Activated CD8-positive, alpha-beta memory T cell treated with anti-CD3 and anti-CD28 coated beads for 36 hours (primary cell): ENCODE results near the gene ARMC7. TPM values are rescaled to one million over a fixed set of nuclear protein-coding genes. Genes with fewer than 3 reads are reported as not detected.

ENCODE experiments used
- CTCF ChIA-PET: fragments of 350-600 bp; sonication (Branson Sonifier 250); formaldehyde crosslinking; loops from one replicate; lab custom pipeline; 2021; ENCODE audit warnings: antibody characterized with exemption; lab: Charles Lee
- POLR2A ChIA-PET: fragments of 350-600 bp; sonication (Branson Sonifier 250); formaldehyde crosslinking; loops from one replicate; lab custom pipeline; 2021; ENCODE audit warnings: antibody characterized with exemption; lab: Charles Lee
- total RNA-seq, 2 experiments: library from RNA; stranded (reverse); gene quantifications; one replicate each; pipeline ENCODE4 v1.2.3, GENCODE V29; 2021

ARMC7 gene
- total RNA-seq, 2 experiments from 2014 or later = 10.8 to 11.8 TPM

DNA sequence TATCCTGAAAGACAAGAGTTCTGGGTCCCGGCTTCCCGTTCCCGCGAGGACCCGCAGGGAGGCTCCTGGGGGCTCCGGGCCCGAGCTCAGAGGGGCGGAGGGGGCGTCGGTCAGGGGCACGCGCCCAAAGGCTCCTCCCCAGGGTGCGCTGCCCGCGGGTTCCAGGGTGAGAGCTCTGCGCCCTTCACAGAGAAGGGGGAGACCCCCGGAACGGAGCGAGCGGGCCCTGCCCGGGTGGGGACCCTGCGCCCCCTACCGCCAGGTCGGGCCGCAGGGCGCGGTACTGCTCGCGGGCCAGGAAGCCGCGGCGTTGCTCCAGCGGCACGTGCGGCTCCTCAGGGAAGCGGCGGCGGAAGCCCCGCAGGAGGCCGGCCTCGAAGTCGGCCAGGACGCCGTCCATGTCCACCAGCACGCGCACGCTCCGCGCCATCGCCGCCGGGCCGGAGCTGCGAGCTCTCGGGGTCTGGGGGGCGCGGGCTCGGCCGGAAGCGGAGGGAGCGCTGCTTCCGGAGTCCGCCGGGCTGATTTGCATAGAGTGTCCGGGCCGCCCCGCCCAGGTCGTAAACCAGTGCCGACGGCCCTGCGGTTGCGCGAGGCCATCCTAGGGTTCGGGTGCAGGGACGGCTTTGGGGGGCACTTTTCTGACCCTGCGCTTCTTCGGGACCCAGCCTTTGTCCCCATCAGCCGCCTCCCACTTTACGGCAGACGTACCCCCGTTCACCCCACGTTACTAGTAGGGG lies 21.7 kb downstream of the ARMC7 start, which contains the start of gene NT5C:
TSS of gene NT5C (minus strand) at position 465 of the 740 bp plus-strand sequence. CDS start at position 430, 35 bp downstream.
- ChIA-PET POLR2A (interaction anchor here (0.5 to 2.3 kb wide), 10 partner anchors 9 to 158 kb away, joined by 3 to 15 read pairs (median 3); partner anchors contain the start of genes GGA3 and SLC25A19), CTCF (interaction anchor here (0.6 to 3.1 kb wide), 23 partner anchors 10 to 203 kb away, joined by 3 to 31 read pairs (median 4); partner anchors contain the start of genes ARMC7, CDR2L, MIF4GD and NUP85)

DNA sequence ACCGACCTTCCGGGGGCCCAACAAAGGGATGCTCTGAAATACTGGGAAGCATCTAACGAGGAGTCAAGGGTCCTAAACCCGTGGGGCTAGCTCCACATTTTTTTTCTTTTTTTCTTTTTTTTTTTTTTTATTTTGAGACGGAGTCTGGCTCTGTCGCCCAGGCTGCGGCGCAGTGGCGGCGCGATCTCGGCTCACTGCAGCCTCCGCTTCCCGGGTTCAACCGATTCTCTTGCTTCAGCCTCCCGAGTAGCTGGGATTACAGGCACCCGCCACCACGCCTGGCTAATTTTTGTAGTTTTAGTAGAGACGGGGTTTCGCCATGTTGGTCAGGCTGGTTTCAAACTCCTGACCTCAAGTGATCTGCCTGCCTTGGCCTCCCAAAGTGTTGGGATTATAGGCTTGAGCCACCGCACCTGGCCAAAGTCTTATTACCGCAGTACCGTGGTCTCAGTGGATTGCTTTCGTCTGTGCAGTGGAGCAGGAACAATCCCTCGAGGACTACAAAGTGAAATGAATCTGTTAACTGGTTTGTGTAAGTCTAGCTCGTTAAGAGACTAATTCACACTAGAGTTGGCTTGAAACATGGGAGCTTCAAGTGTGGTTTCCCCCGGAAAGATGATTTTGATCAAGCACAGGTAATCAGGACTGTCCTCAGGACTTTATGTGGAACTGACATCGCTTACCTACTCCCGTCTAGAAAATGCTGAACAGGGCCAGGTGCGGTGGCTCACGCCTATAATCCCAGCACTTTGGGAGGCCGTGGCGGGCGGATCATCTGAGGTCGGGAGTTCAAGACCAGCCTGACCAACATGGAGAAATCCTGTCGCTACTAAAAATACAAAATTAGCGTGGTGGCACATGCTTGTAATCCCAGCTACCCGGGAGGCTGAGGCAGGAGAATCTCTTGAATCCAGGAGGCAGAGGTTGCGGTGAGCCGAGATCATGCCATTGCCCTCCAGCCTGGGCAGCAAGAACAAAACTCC lies 22.5 kb downstream of the ARMC7 start:
- ChIA-PET CTCF (interaction anchor here (0.6 to 3.1 kb wide), 14 partner anchors 9 to 203 kb away, joined by 3 to 31 read pairs (median 4); partner anchors contain the start of genes ARMC7 and NUP85), POLR2A (interaction anchor here (0.5 to 2.3 kb wide), 8 partner anchors 10 to 631 kb away, joined by 3 to 15 read pairs (median 3); partner anchors contain the start of genes GGA3 and SLC25A19)

DNA sequence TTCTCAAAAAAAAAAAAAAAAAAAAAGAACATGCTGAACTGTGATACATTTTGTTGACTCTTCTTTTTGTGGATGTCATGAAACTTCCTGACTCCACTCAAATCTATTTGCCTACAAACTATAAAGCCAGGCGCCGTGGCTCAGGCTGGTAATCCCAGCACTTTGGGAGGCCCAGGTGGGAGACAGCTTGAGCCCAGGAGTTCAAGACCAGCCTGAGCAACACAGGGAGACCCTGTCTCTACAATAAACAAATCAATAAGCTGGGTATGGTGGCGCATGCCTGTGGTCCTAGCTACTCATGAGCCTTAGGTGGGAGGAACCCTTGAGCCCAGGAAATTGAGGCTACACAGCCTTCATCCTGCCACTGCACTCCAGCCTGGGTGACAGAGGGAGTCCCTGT lies 23.2 kb downstream of the ARMC7 start:
- POLR2A ChIA-PET = interaction anchor here (0.7 kb wide), 1 partner anchor 630 kb away, joined by 8 read pairs; no protein-coding TSS in a partner anchor
- CTCF ChIA-PET = interaction anchor here (0.7 to 1.7 kb wide), 3 partner anchors 19 to 66 kb away, joined by 3 to 4 read pairs (median 4); no protein-coding TSS in a partner anchor

DNA sequence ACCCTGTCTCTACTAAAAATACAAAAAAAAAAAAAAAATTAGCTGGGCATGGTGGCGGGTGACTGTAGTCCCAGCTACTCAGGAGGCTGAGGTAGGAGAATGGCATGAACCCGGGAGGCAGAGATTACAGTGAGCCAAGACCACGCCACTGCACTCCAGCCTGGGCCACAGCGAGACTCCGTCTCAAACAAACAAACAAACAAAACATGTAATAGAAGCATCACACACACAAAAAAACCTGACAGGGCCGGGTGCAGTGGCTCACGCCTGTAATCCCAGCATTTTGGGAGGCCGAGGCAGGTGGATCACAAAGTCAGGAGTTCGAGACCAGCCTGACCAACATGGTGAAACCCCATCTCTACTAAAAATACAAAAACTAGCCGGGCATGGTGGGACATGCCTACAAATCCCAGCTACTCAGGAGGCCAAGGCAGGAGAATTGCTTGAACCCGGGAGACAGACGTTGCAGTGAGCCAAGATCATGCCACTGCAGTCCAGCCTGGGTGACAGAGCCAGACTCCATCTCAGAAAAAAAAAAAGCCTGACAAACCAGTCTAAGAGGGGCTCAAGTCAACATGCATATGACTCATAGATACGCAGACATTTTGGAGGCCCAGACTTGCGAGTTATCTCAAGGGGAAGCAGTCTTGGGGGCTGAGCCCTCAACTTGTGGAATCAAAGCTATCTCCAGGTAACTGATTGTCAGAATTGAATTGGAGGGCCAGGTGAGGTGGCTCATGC lies 24.0 kb downstream of the ARMC7 start:
- CTCF ChIA-PET = interaction anchor here (0.7 to 1.7 kb wide), 3 partner anchors 16 to 54 kb away, joined by 3 to 4 read pairs (median 3); no protein-coding TSS in a partner anchor
- POLR2A ChIA-PET = interaction anchor here (0.7 to 1.0 kb wide), 2 partner anchors 20 to 100 kb away, joined by 3 to 4 read pairs; no protein-coding TSS in a partner anchor

DNA sequence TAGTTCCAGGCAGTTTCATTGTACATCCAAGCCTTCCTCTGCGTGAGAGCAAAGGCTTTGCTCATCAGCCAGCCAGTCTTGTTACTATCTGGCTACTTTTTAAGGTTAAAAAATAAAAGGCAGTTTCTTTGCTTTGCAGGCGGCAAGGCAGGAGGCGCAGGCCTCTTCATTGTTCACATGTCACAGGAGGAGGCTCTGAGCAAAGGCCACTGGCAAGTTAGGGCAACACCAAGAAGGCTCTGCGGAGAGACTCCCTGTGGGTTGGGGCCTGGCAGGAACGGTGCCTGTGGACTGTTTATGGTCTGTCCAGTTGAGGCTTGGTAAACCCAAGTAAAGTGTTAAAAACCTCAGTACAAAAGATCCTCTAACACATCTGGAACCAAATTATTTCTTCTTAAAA lies 25.7 kb downstream of the ARMC7 start:
- CTCF ChIA-PET = interaction anchor here (0.6 to 0.7 kb wide), 2 partner anchors 35 to 107 kb away, joined by 3 to 4 read pairs; no protein-coding TSS in a partner anchor

DNA sequence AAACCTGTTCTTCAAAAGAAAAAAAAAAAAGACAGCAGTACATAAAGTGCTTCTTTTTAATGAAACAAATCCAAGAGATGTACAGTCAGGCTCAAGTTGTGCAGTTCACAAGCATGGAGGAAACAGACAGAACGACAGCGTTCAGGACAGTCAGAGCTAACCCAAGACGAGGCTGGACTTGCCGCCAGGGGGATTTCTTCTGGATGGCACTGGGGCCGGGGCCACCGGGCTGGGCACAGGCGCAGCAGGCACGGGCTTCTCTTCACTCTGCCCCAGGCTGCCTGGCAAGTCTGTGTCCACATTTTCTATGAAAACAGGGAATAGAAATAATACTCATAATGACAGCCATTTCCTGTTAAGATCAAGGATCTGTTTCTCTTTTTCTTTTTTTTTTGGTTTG lies 26.2 kb downstream of the ARMC7 start:
- POLR2A ChIA-PET = no interaction called here
- CTCF ChIA-PET = interaction anchor here (0.6 to 0.7 kb wide), 2 partner anchors 35 to 106 kb away, joined by 3 to 4 read pairs; no protein-coding TSS in a partner anchor

More for the DNA sequence above, 25.7 kb downstream of the ARMC7 start:
- POLR2A ChIA-PET = no interaction called here

DNA sequence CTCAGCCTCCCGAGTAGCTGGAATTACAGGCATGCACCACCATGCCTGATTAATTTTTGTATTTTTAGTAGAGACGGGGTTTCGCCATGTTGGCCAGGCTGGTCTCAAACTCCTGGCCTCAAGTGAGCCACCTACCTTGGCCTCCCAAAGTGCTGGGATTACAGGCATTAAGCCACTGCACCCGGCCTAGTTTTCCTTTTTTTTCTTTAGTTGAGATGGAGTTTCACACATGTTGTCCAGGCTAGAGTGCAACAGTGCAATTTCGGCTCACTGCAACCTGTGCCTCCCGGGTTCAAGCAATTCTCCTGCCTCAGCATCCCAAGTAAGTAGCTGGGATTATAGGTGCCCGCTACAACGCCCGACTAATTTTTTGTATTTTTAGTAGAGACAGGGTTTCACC lies 28.0 kb downstream of the ARMC7 start:
- ChIA-PET CTCF (interaction anchor here (0.6 to 1.7 kb wide), 3 partner anchors 12 to 79 kb away, joined by 3 read pairs; no protein-coding TSS in a partner anchor), POLR2A (interaction anchor here (0.5 kb wide), 1 partner anchor 113 kb away, joined by 6 read pairs; no protein-coding TSS in a partner anchor)

DNA sequence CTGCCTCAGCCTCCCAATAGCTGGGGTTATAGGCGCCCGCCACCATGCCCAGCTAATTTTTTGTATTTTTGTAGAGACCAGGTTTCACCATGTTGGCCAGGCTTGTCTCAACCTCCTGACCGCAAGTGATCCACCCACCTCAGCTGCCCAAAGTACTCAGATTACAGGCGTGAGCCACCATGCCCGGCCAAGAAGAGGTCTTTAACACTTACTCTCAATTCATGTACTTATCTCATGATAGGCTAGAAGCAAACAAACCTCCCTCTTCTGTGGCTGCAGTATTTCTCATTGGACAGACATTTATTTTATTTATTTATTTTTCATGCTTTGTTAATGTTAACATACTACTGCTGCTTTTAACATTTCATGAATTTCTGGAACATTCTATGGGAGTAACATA lies 28.8 kb downstream of the ARMC7 start:
- ChIA-PET CTCF (interaction anchor here (0.6 to 1.7 kb wide), 2 partner anchors 33 to 78 kb away, joined by 3 read pairs; no protein-coding TSS in a partner anchor), POLR2A (interaction anchor here (0.7 kb wide), 1 partner anchor 13 kb away, joined by 3 read pairs; no protein-coding TSS in a partner anchor)

DNA sequence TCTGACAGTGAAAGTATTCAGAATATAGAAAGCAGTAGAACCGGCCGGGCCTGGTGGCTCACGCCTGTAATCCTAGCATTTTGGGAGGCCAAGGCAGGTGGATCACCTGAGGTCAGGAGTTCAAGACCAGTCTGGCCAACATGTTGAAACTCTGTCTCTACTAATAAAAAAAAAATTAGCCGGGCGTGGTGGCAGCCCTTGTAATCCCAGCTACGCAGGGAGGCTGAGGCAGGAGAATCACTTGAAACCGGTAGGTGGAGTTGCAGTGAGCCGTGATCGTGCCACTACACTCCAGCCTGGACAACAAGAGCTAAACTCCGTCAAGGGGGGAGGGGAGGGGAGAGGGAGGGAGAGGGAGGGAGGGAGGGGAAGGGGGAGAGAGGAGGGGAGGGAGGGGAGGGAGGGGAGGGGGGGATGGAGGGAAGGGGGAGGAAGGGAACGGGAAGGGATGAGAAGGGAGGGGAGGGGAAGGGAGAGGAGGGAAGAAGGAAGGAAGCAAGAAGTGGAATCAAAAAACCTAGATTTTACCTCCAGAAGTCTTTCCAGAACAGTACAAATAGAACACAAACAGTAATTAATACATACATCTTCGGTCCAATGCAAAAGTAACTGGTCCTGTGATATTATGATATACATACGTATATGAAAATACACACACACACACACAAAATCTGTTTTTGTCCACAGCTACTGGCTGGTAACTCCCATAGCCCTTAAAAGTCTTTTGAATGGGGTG lies 32.6 kb downstream of the ARMC7 start:
- ChIA-PET CTCF (interaction anchor here (2.2 kb wide), 1 partner anchor 11 kb away, joined by 9 read pairs; the partner anchor contains the start of gene NT5C), POLR2A (no interaction called here)

DNA sequence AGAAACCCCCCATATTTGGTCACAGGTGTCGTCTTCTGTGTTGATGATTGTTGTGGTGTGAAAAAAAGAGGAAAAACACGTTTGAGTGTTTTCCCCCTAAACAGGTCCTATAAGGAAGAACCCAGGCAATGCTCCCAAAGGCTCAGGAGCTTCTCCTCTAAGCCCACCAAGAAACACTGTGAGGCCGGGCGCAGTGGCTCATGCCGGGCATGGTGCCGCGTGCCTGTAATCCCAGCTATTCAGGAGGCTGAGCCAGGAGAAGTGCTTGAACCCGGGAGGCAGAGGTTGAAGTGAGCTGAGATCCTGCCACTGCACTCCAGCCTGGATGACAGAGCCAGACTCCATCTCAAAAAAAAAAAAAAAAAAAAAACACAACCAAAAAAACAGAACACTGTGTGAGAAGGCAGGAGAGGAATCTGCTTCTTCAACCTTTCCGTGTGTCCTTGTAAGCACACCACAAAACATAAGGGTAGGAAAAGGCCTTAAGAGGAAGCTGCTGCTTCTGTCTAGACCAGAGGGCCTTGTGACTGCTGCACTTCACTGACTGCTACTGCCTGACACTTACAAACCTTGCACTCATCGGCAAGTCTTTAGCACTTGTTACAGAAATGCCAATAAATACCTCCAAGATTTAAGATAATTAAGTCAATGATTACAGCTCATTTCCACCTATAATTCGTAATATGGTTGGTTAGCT lies 35.2 kb downstream of the ARMC7 start:
- ChIA-PET POLR2A (no interaction called here), CTCF (interaction anchor here (0.5 to 1.7 kb wide), 4 partner anchors 15 to 159 kb away, joined by 4 to 7 read pairs (median 6); partner anchors contain the start of gene NT5C)

DNA sequence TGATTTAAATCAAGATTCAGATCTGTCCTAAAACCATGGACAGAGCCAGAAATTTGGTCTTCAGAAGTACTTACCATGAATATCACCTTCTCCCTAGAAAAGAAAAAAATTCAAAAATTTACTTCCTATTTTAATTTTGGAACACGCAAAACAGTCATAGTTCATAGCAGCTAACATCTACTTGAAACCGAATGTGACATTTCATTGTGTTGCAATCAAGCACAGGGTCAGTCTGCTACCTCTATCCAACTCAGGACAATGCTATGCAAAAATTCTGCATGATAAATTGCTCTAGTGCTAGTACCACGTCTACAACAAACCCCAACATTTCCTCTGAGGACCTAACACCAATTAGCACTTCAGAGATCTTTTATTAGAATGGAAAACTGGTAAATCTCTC lies 36.8 kb downstream of the ARMC7 start:
- ChIA-PET POLR2A (no interaction called here), CTCF (no interaction called here)

DNA sequence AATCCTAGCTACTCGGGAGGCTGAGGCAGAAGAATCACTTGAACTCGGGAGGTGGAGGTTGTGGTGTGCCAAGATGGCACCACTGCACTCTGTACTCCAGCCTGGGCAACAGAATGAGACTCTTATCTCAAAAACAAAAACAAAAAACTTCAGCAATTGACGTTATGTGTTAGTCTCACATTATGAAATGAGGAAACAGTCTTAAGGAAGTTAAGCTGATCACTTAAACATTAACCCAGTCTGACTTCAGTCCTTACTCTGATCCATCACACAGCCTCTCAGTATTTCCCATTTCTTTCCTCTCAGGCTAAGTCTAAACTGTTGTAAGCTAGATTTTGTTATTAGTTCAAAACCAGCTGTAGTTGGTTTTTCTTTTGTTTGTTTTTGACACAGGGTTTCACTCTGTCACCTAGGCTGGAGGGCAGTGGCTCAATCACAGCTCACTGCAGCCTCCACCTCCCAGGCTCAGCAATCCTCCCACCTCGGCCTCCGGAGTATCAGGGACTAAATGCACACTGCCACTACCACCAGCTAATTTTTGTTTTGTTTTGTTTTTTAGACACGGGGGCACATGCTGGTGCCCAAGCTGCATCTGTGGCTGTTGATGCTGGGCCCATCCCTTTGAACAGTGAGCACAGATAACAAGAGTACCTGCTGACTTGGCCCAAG lies 38.2 kb downstream of the ARMC7 start:
- CTCF ChIA-PET = no interaction called here
- POLR2A ChIA-PET = no interaction called here

DNA sequence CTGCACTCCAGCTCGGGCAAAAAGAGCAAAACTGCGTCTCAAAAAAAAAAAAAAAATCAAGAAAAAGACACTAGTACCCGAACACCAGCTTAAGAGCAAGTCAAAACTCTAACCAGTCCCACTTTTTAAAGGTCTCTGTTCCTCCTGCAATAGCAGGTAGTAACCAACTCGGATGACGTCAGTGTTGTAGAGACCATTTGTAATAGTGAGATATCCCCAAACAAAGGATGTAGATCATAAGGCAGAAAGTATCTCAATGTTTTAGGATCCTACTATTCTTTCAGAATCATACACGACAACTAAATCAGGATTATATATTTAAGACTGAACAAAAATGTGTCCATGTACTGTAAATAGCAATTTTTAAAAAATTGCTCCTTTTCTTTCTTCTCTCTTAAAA lies 42.2 kb downstream of the ARMC7 start:
- ChIA-PET CTCF (no interaction called here), POLR2A (interaction anchor here (0.5 to 1.1 kb wide), 2 partner anchors 13 to 21 kb away, joined by 3 read pairs; partner anchors contain the start of gene NT5C)

DNA sequence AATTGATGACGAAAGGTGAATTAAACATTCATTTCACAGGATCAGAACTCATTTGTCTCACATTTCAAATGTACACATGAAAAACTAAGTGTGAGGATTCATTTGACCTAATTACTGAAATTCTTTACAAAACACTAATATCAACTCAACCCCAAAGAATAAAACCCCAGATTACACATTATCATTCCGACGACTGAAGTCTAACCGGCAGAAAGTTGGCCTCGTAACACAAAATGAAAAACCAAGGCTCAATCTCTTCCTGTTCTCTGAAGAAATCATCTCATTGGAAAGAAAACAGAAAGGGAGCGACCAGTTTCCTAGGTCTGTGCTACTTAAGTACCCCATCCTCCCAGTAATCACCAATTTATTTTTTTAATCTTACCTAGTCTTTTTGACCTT lies 42.8 kb downstream of the ARMC7 start:
- POLR2A ChIA-PET = no interaction called here
- CTCF ChIA-PET = no interaction called here

DNA sequence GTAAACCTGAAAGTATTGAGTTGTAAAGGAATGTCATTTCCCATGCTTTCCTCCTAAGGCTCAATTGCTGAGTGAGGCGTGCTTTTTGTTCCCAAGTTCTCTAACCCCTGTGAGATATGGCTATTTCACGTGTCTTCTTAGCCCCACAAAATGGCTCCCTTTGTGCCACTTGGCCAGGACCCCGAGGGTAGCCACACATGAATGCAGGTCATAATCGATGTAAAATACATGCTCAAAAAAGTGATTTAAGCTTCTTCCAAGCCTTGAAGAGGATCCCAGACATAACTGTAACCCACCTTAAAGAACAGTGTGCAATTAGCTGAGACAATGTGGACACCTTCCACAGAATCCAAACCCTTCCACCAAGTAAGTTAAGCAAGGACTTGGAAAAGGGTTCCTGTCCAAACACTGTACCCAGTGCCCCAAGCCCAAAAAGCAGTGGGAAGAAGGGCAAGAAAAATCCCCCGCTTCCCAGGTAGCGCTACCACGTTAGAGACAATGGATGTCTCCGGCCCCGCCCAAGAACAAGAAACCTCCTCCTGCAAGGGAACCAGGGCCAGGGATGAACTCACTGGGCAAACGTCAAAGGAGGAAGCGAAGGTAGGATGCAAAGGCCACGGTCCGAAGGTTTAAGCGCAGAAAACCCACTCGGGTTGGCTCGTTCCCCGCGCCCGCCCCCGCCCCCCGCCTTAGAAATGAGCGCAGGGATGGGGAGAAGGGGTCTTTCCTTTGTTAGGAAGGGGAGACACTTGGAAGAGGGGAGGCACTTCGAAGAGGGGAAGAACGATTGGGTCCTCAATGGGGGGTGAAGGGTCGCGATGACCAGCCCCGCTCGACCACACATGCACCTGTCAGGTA lies 43.4 kb downstream of the ARMC7 start:
- CTCF ChIA-PET = no interaction called here
- POLR2A ChIA-PET = no interaction called here
